Smooth muscle cell of the brain vasculature (primary cell): ENCODE results near the gene APOA1.
"Not testable (repeated sequence)": the region's sequence is repeated elsewhere in the genome, so short reads cannot be mapped to it uniquely, and the experiment has no call there.

Experiments used
- DNase-seq: peaks from one replicate; pipeline ENCODE4 v3.0.0-alpha.2; 2012; ENCODE audit warnings: low read depth, low spot score

Gene APOA1

GRCh38 chr11:116813781-116814471 lies 23.5 kb downstream of the APOA1 start:
- no peak for DNase-seq

DNA sequence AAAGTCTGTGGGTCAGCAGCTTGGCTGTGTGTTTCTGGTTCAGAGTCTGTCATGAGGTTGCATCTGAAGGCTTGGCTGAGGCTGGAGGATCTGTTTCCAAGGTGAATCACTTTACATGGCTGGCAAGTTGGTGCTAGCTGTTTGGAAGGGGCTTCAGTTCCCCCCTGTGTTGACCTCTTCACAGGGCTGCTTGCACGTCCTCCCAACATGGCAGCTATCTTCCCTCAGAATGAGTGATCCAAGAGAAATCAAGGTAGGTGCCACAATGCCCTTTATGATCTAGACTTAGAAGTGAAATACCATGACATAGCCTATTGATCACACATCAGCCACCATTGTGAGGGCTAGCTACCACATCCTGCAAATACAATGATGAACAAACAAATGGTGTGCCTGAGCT lies 24.3 kb downstream of the APOA1 start:
- no peak for DNase-seq

DNA sequence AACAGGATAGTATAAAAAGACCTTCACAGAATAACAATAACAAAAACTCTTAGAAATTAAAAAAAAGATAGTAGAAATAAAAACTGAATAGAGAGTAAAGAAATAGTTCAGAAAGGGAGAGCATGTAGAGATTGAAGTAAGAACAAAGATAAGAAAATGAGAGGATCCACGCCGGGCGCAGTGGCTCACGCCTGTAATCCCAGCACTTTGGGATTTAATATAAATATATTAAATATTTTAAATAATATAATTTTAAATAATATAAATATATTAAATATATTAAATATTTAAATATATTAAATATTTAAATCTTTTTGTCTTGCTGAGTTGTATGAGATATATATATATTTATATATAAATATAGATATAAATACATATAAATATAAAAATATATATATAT lies 25.3 kb downstream of the APOA1 start:
- DNase-seq, result no peak

GRCh38 chr11:116811194-116811593 lies 26.2 kb downstream of the APOA1 start:
- DNase-seq, result no peak

- DNase-seq, result no peak
Measured at GRCh38 chr11:116808262-116809175, 28.9 kb downstream of the APOA1 start.

DNA sequence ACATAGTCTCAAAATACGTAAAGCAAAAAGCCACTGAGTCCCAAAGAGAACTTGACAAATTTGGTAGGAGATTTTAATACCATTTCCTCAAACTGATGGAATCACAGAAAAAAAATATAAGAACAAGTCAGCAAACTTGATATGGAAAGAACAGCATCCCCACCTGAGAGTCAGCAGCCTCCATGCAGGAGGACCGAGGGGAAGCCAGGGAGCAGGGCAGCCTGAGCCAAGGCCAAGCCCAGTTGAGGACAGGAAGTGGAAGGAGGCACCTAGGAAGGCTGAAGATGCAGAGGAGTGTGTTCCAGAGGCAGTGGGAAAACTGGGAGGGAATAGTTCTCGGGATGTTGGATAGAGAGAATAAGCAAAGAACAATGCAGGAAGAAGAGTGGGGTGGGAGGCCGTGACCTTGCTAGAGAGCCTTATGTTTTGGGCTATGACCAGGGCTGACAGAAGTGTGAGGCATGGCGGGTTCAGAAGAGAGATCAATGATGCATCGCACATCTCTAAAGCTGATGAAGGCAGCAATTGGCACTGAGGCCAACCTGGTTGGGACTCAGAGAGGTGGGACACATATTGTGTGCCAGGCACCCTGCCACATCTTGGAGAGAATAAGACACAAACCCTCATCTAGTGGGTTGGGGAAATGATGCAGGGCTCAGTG lies 29.7 kb downstream of the APOA1 start:
- no peak for DNase-seq

DNA sequence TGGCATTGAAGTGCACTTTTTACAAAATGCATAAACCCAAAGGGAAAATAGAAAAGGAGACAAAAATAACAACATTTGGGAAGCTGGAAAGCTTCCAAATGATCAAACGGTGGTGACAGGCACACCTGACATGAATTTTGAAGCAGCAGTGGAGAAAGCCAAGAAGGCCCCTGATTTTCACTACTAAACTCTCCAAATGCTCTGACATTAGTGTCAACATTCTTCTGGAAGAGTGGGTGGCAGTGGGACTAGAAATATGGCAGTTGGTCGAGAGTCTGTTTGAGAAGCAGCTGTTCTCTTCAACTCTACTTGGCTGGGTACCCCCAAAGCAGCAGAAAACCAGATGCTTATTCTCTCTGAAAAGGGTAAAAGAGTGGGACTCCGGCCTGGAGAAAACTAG lies 33.4 kb downstream of the APOA1 start:
- no peak for DNase-seq

- DNase-seq, result not testable (repeated sequence)
Measured at GRCh38 chr11:116801662-116802061, 35.8 kb downstream of the APOA1 start.

DNA sequence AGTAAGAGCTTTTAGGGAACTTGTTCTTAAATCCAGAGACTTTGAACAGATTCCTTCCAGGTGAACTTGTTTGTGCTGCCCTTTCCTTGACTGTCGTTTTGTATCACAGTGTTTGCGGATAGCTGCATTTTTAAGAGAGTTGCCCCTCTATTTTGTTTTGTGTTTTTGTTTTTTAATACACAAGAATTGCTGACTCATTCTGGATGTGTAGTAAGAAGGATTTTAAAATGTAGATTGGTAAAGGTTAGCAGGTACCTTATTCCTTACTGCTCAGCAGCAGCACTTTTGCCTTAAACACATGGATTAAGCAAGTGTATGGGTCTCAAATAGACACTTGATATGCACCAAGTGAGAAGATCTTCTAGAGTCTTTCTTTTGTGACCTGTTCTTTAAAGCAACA lies 36.8 kb downstream of the APOA1 start:
- no peak for DNase-seq

DNA sequence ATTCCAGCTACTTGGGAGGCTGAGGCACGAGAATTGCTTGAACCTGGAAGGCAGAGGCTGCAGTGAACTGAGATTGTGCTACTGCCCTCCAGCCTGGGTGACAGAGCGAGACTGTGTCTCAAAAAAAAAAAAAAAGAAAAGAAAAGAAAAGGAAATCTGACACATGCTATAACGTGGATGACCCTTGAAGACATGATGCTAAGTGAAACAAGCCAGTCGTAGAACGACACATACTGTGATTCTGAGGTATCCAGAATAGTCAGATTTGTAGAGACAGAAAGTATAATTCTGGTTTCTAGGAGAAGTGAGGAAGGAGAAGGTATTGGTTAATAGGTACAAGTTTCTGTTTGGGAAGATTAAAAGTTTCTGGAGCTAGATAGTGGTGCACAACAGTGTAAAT lies 39.1 kb downstream of the APOA1 start:
- DNase-seq, result no peak

DNA sequence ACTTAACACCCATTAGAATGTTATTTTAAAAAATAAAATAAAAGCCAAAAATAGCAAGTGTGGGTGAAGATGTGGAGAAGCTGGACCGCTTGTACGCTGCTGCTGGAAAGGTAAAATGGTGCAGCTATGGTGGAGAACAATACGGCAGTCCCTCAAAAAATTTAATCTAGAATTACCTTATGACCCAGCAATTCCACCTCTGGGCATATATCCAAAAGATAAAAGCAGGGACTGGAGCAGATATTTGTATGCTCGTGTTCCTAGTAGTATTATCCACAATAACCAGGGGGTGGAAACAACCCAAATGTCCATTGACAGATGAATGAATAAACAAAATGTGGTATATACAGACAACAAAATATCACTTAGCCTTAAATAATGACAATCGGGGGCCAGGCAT lies 39.6 kb downstream of the APOA1 start:
- DNase-seq, result no peak

DNA sequence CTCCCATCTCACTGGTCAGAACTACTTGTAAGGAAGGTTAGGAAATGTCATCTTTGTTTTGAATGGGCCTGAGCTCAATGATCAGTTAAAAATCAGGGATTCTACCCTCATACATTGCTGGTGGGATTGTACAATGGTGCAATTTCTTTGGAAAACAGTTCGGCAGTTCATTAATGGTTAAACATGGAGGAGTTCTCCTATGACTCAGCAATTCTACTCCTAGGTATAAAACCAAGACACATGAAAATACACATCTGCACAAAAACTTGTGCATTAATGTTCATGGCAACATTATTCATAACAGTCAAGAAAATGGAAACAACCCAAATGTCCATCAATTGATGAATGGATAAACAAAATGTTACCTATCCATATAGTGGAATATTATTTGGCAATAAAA lies 40.9 kb downstream of the APOA1 start:
- no peak for DNase-seq

DNA sequence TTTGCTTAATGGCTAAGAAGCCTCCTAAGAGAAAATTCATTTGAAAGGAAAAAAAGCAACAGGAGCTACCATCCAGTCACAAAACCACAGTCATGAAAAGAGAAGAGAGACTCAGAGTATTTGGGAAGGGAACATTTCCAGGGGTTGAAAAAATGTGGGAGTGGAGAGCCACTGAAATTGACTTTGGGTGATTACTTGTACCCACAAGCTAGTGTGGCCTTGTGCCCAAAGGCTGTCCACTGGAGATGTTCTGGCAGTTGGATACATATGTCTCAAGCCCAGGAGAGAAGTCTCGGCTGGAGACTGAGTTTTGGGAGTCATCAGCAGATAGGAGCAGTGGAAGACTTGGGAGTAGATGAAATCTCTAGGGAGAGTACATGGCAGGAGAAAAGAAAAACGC lies 42.6 kb downstream of the APOA1 start:
- DNase-seq, result no peak

- no peak for DNase-seq
Measured at GRCh38 chr11:116793772-116794097, 43.7 kb downstream of the APOA1 start.

DNA sequence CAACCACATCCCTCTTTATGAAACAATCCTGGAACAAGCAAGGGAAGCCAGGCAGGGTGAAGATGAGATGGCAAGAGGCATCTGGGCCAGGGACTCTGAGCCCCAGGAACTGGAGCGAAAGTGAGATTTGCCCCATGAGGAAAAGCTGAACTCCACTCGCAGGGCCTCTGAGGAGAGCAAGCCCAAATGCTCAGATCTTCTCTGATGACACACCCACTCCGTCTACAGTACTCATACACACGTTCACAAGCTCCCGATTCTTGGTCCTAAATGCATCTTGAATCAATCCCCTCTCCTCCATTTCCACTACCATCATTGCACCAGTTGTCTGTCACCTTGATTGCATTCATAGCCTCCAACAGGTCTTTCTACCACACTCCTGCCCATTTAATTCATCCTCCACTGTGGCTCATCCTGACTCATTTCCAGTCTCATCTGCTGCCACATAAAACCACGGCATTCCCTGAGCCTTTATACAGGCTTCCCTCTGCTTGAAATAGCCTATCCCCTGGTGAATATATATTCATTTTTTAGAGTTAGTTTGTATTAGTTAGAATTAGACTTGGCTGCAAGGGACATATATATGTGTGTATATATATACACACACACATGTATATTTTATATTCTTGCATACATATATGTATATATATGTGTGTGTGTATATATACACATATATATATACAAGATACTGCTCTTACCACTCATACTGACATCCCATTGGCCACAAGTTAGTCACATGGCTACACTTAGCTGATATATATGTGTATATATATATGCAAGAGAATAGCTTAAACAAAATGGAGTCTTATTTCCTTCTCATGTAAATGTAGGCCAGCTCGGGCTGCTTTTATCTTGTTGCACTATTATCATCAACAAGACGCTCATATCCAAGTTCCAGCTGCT lies 44.3 kb downstream of the APOA1 start:
- DNase-seq, result no peak

DNA sequence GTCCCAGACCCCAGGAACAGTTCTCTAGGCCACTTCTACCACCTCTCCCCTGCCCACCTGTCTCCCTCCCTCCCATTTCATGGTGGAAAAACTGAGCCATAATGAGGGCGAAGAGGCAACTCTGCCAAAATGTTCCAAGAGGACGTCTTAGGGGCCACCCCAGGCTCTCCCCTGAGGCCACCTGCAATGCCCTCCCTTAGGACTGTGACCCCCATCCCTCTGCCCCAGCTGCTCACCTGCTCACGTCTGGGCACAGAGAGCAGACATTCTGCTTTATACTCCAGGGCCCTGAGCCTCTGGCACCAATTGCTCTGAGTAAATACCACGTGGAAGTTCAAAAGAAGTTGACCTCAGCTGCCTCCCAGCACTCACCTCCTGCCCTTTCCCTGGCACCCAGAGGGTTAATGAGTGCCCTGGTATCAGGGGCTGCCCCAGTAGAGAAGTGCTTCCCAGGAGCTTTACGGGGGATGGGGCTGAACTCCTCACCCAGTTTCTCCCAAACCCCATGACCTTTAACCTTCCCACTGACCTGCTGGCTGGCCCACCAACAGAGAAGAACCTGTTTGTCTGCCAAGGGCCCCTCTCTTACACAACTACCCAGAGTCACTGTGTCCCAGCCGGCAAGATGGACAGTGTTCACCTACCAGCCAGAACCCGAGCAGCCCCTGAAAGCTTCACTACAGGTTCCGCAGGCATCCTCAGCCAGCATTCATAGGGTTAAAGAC lies 45.1 kb downstream of the APOA1 start:
- DNase-seq, result no peak

DNA sequence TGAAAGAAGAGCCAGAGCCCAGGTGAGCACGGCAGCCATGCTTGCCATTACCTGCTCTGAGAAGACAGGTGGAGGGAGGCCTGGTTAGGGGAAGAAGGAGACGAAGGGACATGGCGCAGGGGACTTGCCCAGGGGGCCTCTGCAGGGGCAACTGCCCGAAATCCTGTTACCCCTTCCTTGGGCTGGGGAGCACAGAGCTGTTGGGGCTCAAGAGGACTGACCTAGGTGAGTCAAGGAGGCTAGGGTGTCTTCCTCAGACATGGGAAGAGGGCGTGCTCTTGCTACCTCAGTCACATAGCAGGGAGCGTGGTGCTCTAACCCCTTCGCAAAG lies 45.6 kb downstream of the APOA1 start, which contains the start of gene APOA5:
Gene APOA5 (minus strand): TSS at position 67 of the 331 bp plus-strand sequence. CDS start 19 bp downstream, at position 48.
- no peak for DNase-seq

DNA sequence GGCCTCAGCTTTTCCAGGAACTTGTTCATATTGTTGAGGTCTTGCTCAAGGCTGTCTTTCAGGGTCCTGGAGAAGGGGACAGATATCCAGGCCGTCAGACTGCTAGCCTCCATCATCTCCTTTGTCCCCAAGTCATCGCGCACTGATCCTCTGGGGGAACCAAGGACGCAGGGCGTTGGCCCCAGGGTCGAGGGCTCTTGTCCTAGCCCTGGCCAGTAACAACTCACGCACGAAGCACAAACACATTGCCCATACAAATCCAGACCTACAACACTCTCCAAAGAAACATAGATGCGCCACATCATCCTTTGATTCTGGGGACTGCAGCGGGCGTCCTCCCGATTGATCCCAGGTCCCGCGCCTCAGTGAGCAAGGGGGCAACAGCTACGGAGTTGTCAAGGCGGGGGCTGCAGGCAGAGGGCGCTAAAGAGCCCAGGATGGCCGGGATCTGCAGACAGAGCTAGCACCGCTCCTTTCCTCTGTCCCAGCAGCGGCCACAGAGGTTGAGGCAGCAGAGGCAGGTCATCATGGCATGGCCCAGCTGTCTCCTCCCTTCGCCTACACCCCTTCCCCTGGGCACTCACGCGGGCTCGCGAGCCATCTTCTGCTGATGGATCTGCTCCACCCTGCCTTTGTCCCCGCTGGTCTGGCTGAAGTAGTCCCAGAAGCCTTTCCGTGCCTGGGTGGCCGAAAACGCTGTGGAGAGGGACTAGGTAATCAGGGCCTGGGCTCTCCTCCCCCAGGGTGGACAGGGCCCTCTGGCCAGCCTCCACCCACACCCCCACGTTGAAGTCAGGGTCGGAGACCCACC lies 46.2 kb downstream of the APOA1 start:
- DNase-seq, result no peak

DNA sequence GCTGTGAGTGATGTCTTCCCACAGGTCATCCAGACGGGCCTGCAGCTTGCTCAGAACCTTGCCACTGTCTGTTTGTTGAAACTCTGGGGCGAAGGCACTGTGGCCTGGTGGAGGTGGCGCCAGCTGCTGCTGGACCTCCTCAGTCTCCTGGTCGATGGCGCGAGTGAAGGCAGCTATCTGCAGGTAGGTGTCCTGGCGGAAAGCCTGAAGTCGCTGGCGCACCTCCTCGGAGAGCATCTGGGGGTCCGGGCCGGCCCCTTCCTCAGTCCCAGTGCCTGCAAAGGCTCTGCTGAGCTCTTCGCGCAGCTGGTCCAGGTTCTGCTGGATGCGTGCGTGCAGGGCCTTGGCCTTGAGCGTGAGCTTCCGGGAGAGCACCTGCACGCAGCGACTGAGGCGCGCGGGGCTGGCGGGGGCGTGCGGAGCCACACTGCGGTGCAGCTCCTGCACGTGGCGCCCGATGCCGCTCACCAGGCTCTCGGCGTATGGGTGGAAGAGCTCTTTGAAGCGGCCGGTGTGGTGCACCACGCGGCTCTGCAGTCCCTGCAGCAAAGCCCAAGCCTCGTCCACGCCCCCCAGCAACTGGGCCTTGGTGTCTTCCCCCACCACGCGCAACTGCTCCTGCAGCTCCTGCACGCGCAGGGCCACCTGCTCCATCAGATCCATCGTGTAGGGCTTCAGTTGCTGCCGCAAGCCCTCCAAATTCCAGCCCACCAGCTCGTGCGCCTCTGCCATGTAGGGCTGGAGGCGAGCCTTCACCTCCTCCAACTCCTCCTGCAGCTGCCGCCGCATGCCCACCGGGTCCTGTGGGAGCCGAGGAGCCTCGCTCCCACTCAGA lies 47.0 kb downstream of the APOA1 start:
- DNase-seq, result no peak
